GF-D8 (cell line): ENCODE results near the gene RFX8.

Experiments
- DNase-seq: peaks from one replicate; lab custom pipeline; 2025; lab: John Stamatoyannopoulos, UW

The RFX8 gene

DNA sequence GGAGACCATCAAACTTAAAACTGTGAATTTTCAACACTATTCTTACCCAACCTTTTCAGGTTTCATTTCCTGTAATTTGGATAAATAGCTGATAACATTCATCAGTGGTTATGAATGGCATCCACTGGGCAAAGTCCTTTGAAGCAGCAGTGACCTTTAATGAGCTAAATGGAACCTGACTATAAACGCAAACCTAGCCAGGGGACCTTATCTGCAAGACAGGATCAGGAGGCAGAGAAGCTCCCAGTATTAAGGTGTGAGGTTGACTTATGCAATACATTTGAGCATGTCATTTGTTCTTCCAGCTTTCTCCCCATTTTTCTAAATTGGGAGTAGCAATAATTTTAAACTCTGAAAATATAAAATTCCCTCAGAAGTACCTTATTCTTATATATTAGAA, 126.0 kb downstream of the RFX8 start:
- DNase-seq: no peak
